HG03064 (cell line): ENCODE data around the gene KLHDC9.
A peak's percentile ranks its signal among the peaks of the same experiment; 100 is the strongest.

Experiments
- ATAC-seq: cut with Tn5 transposase; IDR thresholded peaks from one replicate; pipeline ENCODE4 v1.9.1; 2021; ENCODE audit warnings: low read depth; ENCODE audit not compliant: unreplicated experiment

Gene KLHDC9

GRCh38 chr1:161128591-161129420 lies 30.6 kb downstream of the KLHDC9 start:
- no peak for ATAC-seq

- ATAC-seq, result no peak
Observed at GRCh38 chr1:161130266-161130665, 32.1 kb downstream of the KLHDC9 start.

DNA sequence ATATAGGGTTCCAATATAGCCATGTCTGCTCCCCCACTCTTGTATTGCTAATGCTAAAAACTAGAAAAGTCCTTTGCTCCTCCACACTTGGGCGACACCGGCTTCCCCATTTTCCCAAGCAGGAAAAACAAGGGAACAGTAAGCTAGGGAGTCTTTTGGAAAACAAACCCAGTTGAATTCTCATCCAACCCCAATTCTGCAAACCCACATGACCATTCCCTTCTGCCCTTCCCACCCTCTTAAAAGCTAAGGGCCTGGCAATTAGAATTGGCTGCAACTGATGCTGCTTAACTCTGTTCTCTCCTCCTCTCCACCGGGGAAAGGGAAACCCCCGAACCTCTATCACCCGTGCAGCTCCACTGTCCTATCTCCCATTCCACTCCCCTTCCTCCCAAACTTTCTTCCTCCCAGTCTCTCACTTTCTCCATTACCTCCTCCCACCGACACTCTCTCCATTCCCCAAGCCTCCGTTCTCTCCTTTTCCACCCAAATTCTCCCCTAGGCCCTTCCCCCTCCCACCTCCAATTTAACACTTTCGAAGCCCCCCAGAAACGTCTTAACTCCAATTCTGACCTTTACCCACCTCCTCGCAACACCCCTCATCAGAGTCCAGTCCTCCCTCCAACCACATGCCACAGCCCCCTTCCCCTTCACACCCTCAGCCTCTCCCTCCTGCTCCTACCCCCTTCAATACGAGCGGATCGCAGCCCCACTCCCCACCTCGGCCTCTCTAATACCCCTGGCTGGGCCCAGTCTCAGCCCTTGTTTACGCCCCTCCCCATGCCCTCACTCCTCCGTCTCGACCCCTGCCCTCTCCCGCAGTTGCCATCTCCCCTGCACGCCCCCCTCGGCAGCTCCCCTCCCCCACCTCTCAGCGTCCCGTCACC lies 33.6 kb downstream of the KLHDC9 start:
- ATAC-seq, result no peak

DNA sequence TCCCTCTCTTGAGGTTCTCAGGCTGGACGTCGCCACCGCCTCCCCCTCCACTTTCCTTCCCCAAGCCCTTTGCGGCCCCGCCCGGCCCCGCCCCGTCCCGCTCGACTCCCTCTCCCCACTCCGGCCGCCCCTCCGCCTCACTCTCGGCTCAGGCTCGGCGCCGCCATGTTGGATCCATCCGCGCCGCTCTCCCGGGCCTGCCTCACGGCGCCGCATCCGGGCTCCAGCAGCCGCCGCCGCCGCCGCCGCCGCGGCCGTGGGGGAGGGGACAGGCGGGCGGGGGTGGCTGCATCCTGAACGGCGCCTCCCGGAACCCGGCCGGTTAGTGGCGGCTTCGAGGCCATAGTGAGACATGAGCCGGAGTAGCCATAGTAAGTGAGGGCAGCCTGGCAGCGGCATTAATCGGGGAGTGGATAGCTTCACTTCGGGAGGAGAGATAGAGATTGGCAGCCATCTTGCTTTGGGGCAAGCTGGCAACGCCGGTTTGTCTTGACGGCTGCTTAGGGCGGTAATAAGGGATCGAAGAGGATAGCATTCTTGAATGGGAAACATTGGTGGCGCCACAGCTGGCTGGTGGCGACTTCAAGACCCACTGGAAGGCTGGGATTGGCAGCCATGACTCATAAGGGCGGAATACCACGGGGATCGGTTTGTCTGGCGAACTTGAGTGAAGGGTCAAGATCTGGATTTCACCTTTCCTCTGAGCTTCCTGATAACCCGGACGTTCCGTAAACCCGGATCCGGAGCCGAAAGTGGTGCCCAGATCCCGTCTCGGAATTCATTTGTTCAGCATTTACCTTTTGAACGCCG lies 34.5 kb downstream of the KLHDC9 start, which contains the start of gene DEDD:
Gene DEDD, minus strand, starts transcription at position 258 of the 810 bp plus-strand sequence. CDS start 8,205 bp downstream, outside the sequence.
- ATAC-seq, result peak; percentile 88

GRCh38 chr1:161133220-161133740 lies 35.1 kb downstream of the KLHDC9 start:
- ATAC-seq, result peak; percentile 13

GRCh38 chr1:161137881-161138280 lies 39.7 kb downstream of the KLHDC9 start:
- ATAC-seq, result no peak

- ATAC-seq, result no peak
Observed at GRCh38 chr1:161138431-161138830, 40.3 kb downstream of the KLHDC9 start.

GRCh38 chr1:161139766-161140165 lies 41.6 kb downstream of the KLHDC9 start:
- no peak for ATAC-seq

- ATAC-seq, result no peak
Observed at GRCh38 chr1:161140755-161141400, 42.7 kb downstream of the KLHDC9 start.

DNA sequence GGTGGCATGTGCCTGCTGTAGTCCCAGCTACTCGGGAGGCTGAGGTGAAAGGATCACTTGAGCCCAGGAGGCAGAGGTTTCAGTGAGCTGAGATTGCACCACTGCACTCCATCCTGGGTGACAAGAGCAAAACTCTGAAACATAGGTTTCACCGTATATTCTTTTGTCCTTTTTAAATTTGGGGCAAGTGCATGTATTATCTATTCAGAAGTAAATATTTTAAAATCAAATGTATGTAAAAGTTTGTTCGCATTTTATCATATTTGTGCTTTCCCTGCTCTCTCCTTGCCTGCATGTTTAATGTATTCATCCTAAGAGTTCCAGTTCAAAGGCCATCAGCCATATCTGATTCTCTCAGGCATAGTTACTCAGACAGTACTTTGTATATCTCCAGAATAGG lies 47.7 kb downstream of the KLHDC9 start:
- no peak for ATAC-seq
